Fibroblast of upper back skin (primary cell): ENCODE measurements around the gene SPPL2C.

Source experiments
- DNase-seq: peaks from one replicate; pipeline ENCODE4 v3.0.0-alpha.2; 2013

SPPL2C gene

DNA sequence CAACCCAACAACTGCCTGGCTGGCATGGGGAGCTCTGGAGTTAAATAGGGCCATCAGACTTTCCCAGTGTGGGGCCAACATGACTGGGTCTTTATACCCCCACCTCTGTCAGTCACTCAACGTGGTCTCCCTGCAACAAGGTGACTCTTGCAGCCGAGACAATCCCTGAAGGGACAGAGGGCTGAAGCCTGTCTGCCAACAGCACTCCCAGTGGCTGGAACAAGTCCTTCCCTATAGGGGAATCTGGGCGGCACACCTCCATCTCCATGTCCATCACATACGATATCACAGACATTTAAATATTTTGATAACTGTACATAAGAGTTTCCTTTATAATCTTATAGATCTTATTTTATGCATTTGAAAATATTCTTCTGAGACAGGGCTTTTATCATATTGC lies 44.9 kb downstream of the SPPL2C start:
- DNase-seq, result no peak

DNA sequence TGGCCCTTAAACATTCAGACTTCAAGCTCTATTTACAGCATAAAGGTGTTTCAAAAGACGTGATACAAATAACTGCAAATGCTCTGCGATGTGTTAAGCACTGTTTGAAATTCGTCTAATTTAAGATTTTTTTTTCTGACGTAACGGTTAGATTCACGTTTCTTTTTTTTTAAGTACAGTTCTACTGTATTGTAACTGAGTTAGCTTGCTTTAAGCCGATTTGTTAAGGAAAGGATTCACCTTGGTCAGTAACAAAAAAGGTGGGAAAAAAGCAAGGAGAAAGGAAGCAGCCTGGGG lies 49.0 kb downstream of the SPPL2C start:
- DNase-seq, result no peak

DNA sequence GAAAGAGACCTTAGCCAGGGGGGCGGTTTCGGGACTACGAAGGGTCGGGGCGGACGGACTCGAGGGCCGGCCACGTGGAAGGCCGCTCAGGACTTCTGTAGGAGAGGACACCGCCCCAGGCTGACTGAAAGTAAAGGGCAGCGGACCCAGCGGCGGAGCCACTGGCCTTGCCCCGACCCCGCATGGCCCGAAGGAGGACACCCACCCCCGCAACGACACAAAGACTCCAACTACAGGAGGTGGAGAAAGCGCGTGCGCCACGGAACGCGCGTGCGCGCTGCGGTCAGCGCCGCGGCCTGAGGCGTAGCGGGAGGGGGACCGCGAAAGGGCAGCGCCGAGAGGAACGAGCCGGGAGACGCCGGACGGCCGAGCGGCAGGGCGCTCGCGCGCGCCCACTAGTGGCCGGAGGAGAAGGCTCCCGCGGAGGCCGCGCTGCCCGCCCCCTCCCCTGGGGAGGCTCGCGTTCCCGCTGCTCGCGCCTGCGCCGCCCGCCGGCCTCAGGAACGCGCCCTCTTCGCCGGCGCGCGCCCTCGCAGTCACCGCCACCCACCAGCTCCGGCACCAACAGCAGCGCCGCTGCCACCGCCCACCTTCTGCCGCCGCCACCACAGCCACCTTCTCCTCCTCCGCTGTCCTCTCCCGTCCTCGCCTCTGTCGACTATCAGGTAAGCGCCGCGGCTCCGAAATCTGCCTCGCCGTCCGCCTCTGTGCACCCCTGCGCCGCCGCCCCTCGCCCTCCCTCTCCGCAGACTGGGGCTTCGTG lies 49.5 kb downstream of the SPPL2C start, which contains the start of gene MAPT:
Gene MAPT (plus strand): TSS at position 533 of the 763 bp plus-strand sequence. CDS start 67,784 bp downstream, outside the sequence.
- DNase-seq, result peak; percentile 89

DNA sequence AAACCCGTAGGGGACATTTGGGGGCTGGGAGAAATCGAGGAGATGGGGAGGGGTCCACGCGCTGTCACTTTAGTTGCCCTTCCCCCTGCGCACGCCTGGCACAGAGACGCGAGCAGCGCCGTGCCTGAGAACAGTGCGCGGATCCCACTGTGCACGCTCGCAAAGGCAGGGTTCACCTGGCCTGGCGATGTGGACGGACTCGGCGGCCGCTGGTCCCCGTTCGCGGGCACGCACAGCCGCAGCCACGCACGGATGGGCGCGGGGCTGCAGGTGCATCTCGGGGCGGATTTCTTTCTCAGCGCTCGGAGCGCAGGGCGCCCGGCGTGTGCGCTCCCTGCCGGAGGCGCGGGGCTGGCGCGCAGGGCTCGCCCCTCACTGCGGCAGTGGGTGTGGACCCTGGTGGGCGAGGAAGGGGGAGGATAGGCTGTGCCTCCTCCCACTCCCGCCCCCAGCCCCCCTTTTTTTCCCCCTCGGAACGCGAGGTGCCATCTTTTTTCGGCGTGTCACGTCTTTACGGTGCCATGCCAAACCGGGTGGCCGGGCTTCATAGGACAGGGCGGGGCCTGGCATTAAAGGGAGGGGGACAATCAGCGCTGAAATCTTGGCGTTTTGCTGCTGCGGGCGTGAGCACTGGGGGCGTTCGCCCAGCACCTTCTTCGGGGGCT lies 50.8 kb downstream of the SPPL2C start:
- DNase-seq, result no peak

DNA sequence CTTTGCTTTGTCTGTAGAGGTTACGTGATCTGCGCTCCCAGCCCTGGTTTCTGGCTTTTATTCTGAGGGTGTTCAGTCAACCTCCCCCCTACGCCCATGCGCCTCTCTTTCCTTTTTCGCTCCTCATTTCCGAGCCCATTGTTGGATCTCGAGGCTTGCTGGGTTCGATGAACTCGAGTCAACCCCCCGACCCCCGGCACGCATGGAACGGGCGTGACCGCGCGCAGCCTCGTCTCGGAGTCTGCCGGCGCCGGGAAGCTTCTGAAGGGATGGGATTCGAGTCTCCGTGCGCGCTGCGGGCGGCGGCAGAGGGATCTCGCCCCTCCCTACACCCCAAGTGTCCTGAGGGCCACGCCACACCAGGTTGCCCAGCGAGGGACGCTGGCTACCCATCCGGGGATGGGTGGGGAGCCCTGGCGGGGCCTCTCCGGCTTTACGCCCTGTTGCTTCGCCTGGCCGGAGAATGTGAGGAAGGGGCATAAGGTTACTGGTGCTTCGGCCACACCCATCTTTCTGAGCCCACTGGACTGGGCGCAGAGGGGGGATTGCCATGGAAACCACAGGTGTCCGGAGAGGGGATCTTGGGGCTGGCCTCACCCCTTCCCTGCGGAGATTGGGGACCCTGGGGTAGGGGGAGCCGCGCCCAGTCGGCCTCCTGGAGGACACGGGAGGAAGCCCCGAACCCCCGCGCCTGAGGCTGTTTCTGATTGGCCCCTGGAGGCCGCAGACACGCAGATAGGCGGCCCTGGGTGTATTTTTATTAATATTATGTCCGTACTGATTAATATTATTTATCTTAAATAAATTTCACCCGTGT lies 51.5 kb downstream of the SPPL2C start:
- no peak for DNase-seq
